ENCODE results near the gene BRME1. TPM values are rescaled to one million over a fixed set of nuclear protein-coding genes. Genes with fewer than 3 reads are reported as not detected.
A peak's percentile ranks its signal among the peaks of the same experiment; 100 is the strongest.

The BRME1 gene
- total RNA-seq, 5 donors from 2014 or later (not counting 1 experiment from before 2014, with no cell fraction given), result 1.3 to 3.6 (median 1.7) TPM

- Mint-ChIP-seq H3K36me3 (no peaks in the 10 kb centered on the region), H3K27me3 (no peaks in the 10 kb centered on the region), H3K27ac (peak overlapping the region; percentile 66 to 81), H3K4me3 (peak overlapping the region in 1 of 3 donors; percentile 71), H3K4me1 (peaks cover 37 to 52% (median 46%) of the 10 kb centered on the region in 3 donors), H3K9me3 (no peaks in the 10 kb centered on the region)
- H3K4me1 ChIP-seq (ENCODE audit: control insufficient read depth in 1 of 2, extremely low read depth in 1 of 2, insufficient read depth in 2 of 2, low read length in 2 of 2), result peaks cover 33 to 85% of the 10 kb centered on the region in 2 experiments
- CTCF ChIA-PET, result interaction anchor here in 1 of 2 donors (0.8 to 1.0 kb wide), 4 partner anchors 149 to 418 kb away, joined by 3 read pairs; partner anchors contain the start of genes ASF1B and IL27RA
- H3K27ac ChIP-seq (ENCODE audit: low read length), result peak overlapping the region; percentile 56
- no peaks in the 10 kb centered on the region for H3K9me3 ChIP-seq
- no peaks in the 10 kb centered on the region for H3K36me3 ChIP-seq (ENCODE audit: control insufficient read depth in 2 of 2, extremely low read depth in 1 of 2, insufficient read depth in 1 of 2, low read length in 1 of 2)
- peaks cover 0 to under 1% of the 10 kb centered on the region in 2 experiments for H3K27me3 ChIP-seq (replicated peaks in 1 of 2; ENCODE audit: control insufficient read depth in 2 of 2, extremely low read depth in 1 of 2, insufficient read depth in 2 of 2, low read length in 1 of 2)
- ATAC-seq (replicated peaks in 1 of 4), result no peak
- no peak for DNase-seq
- WGBS (ENCODE audit: insufficient coverage), result 80% methylated on average over 10 of the region's 12 CpGs
- H3K4me3 ChIP-seq (ENCODE audit: control insufficient read depth in 1 of 2, extremely low read depth in 1 of 2, low read length in 1 of 2), result peak overlapping the region in 1 of 2 donors; percentile 10
- POLR2A ChIA-PET, result interaction anchor here in 1 of 2 donors (0.6 kb wide), 1 partner anchor 232 kb away, joined by 3 read pairs; no protein-coding TSS in a partner anchor
These were observed 23.1 kb downstream of the BRME1 start for GRCh38 chr19:13882836-13883235.

GRCh38 chr19:13882419-13882795, 23.5 kb downstream of the BRME1 start:
- Histone ChIP-seq H3K27ac (ENCODE audit: low read length) (peak overlapping the region; percentile 56), H3K4me3 (ENCODE audit: control insufficient read depth in 1 of 2, extremely low read depth in 1 of 2, low read length in 1 of 2) (peak overlapping the region in 1 of 2 donors; percentile 10), H3K9me3 (no peaks in the 10 kb centered on the region), H3K36me3 (ENCODE audit: control insufficient read depth in 2 of 2, extremely low read depth in 1 of 2, insufficient read depth in 1 of 2, low read length in 1 of 2) (no peaks in the 10 kb centered on the region), H3K4me1 (ENCODE audit: control insufficient read depth in 1 of 2, extremely low read depth in 1 of 2, insufficient read depth in 2 of 2, low read length in 2 of 2) (peaks cover 33 to 80% of the 10 kb centered on the region in 2 experiments), H3K27me3 (replicated peaks in 1 of 2; ENCODE audit: control insufficient read depth in 2 of 2, extremely low read depth in 1 of 2, insufficient read depth in 2 of 2, low read length in 1 of 2) (peaks cover 0 to 3% of the 10 kb centered on the region in 2 experiments)
- CTCF ChIA-PET, result interaction anchor here (0.6 to 1.0 kb wide), 7 partner anchors 21 to 421 kb away, joined by 3 to 5 read pairs (median 3); partner anchors contain the start of genes ASF1B (in 1 of the 2) and IL27RA (in 1 of the 2)
- POLR2A ChIA-PET, result interaction anchor here in 1 of 2 donors (0.6 kb wide), 1 partner anchor 501 kb away, joined by 4 read pairs; no protein-coding TSS in a partner anchor
- Mint-ChIP-seq H3K4me1 (peaks cover 37 to 49% (median 45%) of the 10 kb centered on the region in 3 donors), H3K4me3 (peak overlapping the region in 2 of 3 donors; percentile 41 to 71), H3K9me3 (no peaks in the 10 kb centered on the region), H3K36me3 (no peaks in the 10 kb centered on the region), H3K27ac (peak overlapping the region; percentile 81 to 85), H3K27me3 (no peaks in the 10 kb centered on the region)
- DNase-seq, result no peak
- no CpG with 5 or more reads among the region's 5 CpGs for WGBS (ENCODE audit: insufficient coverage)
- no peak for ATAC-seq (replicated peaks in 1 of 4)

GRCh38 chr19:13881692-13882418, 24.1 kb downstream of the BRME1 start:
- H3K9me3 ChIP-seq, result no peaks in the 10 kb centered on the region
- H3K27me3 ChIP-seq (replicated peaks in 1 of 2; ENCODE audit: control insufficient read depth in 2 of 2, extremely low read depth in 1 of 2, insufficient read depth in 2 of 2, low read length in 1 of 2), result peaks cover 0 to 9% of the 10 kb centered on the region in 2 experiments
- peak in 14 of 35 experiments; percentile 27 to 68 (median 40) for DNase-seq
- peak overlapping the region; percentile 10 to 71 (median 41) for H3K4me3 Mint-ChIP-seq
- no peaks in the 10 kb centered on the region for H3K27me3 Mint-ChIP-seq
- POLR2A ChIA-PET, result interaction anchor here in 1 of 2 donors (0.6 kb wide), 1 partner anchor 502 kb away, joined by 4 read pairs; no protein-coding TSS in a partner anchor
- CTCF ChIA-PET, result interaction anchor here (0.6 to 1.0 kb wide), 9 partner anchors 21 to 625 kb away, joined by 3 to 6 read pairs (median 3); partner anchors contain the start of genes ASF1B (in 1 of the 2) and IL27RA (in 1 of the 2)
- WGBS (ENCODE audit: insufficient coverage), result 9% methylated on average over 11 of the region's 17 CpGs
- ATAC-seq (replicated peaks in 1 of 4), result peak in 3 of 4 experiments; percentile 10 to 33 (median 32)
- no peaks in the 10 kb centered on the region for H3K36me3 ChIP-seq (ENCODE audit: control insufficient read depth in 2 of 2, extremely low read depth in 1 of 2, insufficient read depth in 1 of 2, low read length in 1 of 2)
- peak overlapping the region; percentile 81 to 85 for H3K27ac Mint-ChIP-seq
- peak overlapping the region; percentile 14 to 38 for H3K4me3 ChIP-seq (ENCODE audit: control insufficient read depth in 1 of 2, extremely low read depth in 1 of 2, low read length in 1 of 2)
- no peaks in the 10 kb centered on the region for H3K36me3 Mint-ChIP-seq
- no peaks in the 10 kb centered on the region for H3K9me3 Mint-ChIP-seq
- peaks cover 33 to 75% of the 10 kb centered on the region in 2 experiments for H3K4me1 ChIP-seq (ENCODE audit: control insufficient read depth in 1 of 2, extremely low read depth in 1 of 2, insufficient read depth in 2 of 2, low read length in 2 of 2)
- peak overlapping the region; percentile 56 for H3K27ac ChIP-seq (ENCODE audit: low read length)
- H3K4me1 Mint-ChIP-seq, result peaks cover 37 to 46% (median 41%) of the 10 kb centered on the region in 3 donors

GRCh38 chr19:13881251-13881691, 24.6 kb downstream of the BRME1 start:
- ATAC-seq (replicated peaks in 1 of 4), result no peak
- ChIA-PET CTCF (interaction anchor here (0.5 to 1.0 kb wide), 6 partner anchors 18 to 626 kb away, joined by 3 to 6 read pairs (median 3); no protein-coding TSS in a partner anchor), POLR2A (no interaction called here)
- Histone ChIP-seq H3K27ac (ENCODE audit: low read length) (peak overlapping the region; percentile 56), H3K4me1 (ENCODE audit: control insufficient read depth in 1 of 2, extremely low read depth in 1 of 2, insufficient read depth in 2 of 2, low read length in 2 of 2) (peaks cover 33 to 69% of the 10 kb centered on the region in 2 experiments), H3K4me3 (ENCODE audit: control insufficient read depth in 1 of 2, extremely low read depth in 1 of 2, low read length in 1 of 2) (peak overlapping the region; percentile 14 to 38), H3K36me3 (ENCODE audit: control insufficient read depth in 2 of 2, extremely low read depth in 1 of 2, insufficient read depth in 1 of 2, low read length in 1 of 2) (no peaks in the 10 kb centered on the region), H3K27me3 (replicated peaks in 1 of 2; ENCODE audit: control insufficient read depth in 2 of 2, extremely low read depth in 1 of 2, insufficient read depth in 2 of 2, low read length in 1 of 2) (peaks cover 0 to 15% of the 10 kb centered on the region in 2 experiments), H3K9me3 (no peaks in the 10 kb centered on the region)
- Mint-ChIP-seq H3K4me1 (peaks cover 37 to 45% (median 39%) of the 10 kb centered on the region in 3 donors), H3K27ac (peak overlapping the region; percentile 81 to 85), H3K4me3 (peak overlapping the region in 2 of 3 donors; percentile 41 to 71), H3K9me3 (no peaks in the 10 kb centered on the region), H3K27me3 (no peaks in the 10 kb centered on the region), H3K36me3 (no peaks in the 10 kb centered on the region)
- peak in 2 of 35 experiments; percentile 18 to 58 for DNase-seq
- 21% methylated on average over 5 of the region's 12 CpGs for WGBS (ENCODE audit: insufficient coverage)

- Histone ChIP-seq H3K9me3 (no peaks in the 10 kb centered on the region), H3K27ac (ENCODE audit: low read length) (peak overlapping the region; percentile 56), H3K4me3 (ENCODE audit: control insufficient read depth in 1 of 2, extremely low read depth in 1 of 2, low read length in 1 of 2) (peak overlapping the region; percentile 15 to 26), H3K4me1 (ENCODE audit: control insufficient read depth in 1 of 2, extremely low read depth in 1 of 2, insufficient read depth in 2 of 2, low read length in 2 of 2) (peaks cover 33 to 60% of the 10 kb centered on the region in 2 experiments), H3K27me3 (replicated peaks in 1 of 2; ENCODE audit: control insufficient read depth in 2 of 2, extremely low read depth in 1 of 2, insufficient read depth in 2 of 2, low read length in 1 of 2) (peaks cover 0 to 20% of the 10 kb centered on the region in 2 experiments), H3K36me3 (ENCODE audit: control insufficient read depth in 2 of 2, extremely low read depth in 1 of 2, insufficient read depth in 1 of 2, low read length in 1 of 2) (no peaks in the 10 kb centered on the region)
- H3K36me3 Mint-ChIP-seq, result no peaks in the 10 kb centered on the region
- H3K27ac Mint-ChIP-seq, result peak overlapping the region; percentile 80 to 81
- DNase-seq, result peak; percentile 88 to 99 (median 96)
- POLR2A ChIA-PET, result no interaction called here
- no peaks in the 10 kb centered on the region for H3K9me3 Mint-ChIP-seq
- H3K27me3 Mint-ChIP-seq, result no peaks in the 10 kb centered on the region
- peak; percentile 93 to 98 (median 95) for ATAC-seq (replicated peaks in 1 of 4)
- under 1% methylated on average over 28 of the region's 34 CpGs for WGBS (ENCODE audit: insufficient coverage)
- H3K4me1 Mint-ChIP-seq, result peaks cover 34 to 39% (median 37%) of the 10 kb centered on the region in 3 donors
- peak overlapping the region; percentile 41 to 71 (median 43) for H3K4me3 Mint-ChIP-seq
- CTCF ChIA-PET, result interaction anchor here (0.5 to 1.1 kb wide), 6 partner anchors 14 to 257 kb away, joined by 3 to 4 read pairs (median 3); no protein-coding TSS in a partner anchor
These were observed 25.6 kb downstream of the BRME1 start for GRCh38 chr19:13880059-13881043.
